Measurements from ENCODE around the gene ARHGAP6.

The ARHGAP6 gene

DNA sequence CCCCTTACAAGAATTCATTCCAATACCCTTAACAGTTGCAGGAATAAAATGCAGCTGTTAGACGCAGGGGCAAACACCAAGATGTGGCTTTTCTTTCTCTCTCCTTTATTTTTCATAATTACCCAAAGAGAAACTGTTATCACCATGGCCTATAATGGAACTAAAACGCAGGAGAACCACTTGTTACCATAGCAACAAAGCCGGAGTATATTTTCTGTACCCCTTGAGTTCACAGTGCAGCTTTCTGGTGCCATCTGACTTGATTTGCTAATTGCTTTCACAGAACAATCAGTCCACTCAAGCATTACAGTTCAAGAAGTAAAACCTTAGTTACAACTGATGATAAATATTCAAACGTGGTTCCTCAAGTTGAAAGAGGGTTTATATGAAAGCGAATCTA is 214.6 kb downstream of the ARHGAP6 start:
- Histone ChIP-seq H3K4me3 (replicated peaks; ENCODE audit: insufficient read depth, low read length) (no peak overlapping the region), H3K27me3 (ENCODE audit: insufficient read depth, poor library complexity, severe bottlenecking) (no peaks in the 10 kb centered on the region), H3K27ac (replicated peaks) (no peak overlapping the region)
- TF ChIP-seq, protein P1, sequence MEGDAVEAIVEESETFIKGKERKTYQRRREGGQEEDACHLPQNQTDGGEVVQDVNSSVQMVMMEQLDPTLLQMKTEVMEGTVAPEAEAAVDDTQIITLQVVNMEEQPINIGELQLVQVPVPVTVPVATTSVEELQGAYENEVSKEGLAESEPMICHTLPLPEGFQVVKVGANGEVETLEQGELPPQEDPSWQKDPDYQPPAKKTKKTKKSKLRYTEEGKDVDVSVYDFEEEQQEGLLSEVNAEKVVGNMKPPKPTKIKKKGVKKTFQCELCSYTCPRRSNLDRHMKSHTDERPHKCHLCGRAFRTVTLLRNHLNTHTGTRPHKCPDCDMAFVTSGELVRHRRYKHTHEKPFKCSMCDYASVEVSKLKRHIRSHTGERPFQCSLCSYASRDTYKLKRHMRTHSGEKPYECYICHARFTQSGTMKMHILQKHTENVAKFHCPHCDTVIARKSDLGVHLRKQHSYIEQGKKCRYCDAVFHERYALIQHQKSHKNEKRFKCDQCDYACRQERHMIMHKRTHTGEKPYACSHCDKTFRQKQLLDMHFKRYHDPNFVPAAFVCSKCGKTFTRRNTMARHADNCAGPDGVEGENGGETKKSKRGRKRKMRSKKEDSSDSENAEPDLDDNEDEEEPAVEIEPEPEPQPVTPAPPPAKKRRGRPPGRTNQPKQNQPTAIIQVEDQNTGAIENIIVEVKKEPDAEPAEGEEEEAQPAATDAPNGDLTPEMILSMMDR (IDR thresholded peaks at IDR 0.05; ENCODE audit: insufficient read depth, low read length), result no peak
- TF ChIP-seq GABPA (IDR thresholded peaks at IDR 0.05; ENCODE audit: low read depth) (no peak), REST (IDR thresholded peaks at IDR 0.05; ENCODE audit: insufficient replicate concordance, low read depth) (no peak), POLR2AphosphoS5 (IDR thresholded peaks at IDR 0.05; ENCODE audit: low read depth) (no peak), SPI1 (IDR thresholded peaks at IDR 0.05; ENCODE audit: borderline replicate concordance, low read depth) (no peak)
- DNase-seq (ENCODE audit: low read depth in 1 of 2, low spot score in 1 of 2), result no peak

GRCh38 chrX:11450354-11450753 is 215.4 kb downstream of the ARHGAP6 start:
- Histone ChIP-seq H3K27ac (replicated peaks) (no peak overlapping the region), H3K4me3 (replicated peaks; ENCODE audit: insufficient read depth, low read length) (no peak overlapping the region), H3K27me3 (ENCODE audit: insufficient read depth, poor library complexity, severe bottlenecking) (no peaks in the 10 kb centered on the region)
- no peak for DNase-seq (ENCODE audit: low read depth in 1 of 2, low spot score in 1 of 2)
- no peak for TF ChIP-seq REST (IDR thresholded peaks at IDR 0.05; ENCODE audit: insufficient replicate concordance, low read depth)
- no peak for TF ChIP-seq GABPA (IDR thresholded peaks at IDR 0.05; ENCODE audit: low read depth)
- no peak for TF ChIP-seq SPI1 (IDR thresholded peaks at IDR 0.05; ENCODE audit: borderline replicate concordance, low read depth)
- TF ChIP-seq, protein P1 (IDR thresholded peaks at IDR 0.05; ENCODE audit: insufficient read depth, low read length), result no peak
- TF ChIP-seq POLR2AphosphoS5 (IDR thresholded peaks at IDR 0.05; ENCODE audit: low read depth), result no peak

DNA sequence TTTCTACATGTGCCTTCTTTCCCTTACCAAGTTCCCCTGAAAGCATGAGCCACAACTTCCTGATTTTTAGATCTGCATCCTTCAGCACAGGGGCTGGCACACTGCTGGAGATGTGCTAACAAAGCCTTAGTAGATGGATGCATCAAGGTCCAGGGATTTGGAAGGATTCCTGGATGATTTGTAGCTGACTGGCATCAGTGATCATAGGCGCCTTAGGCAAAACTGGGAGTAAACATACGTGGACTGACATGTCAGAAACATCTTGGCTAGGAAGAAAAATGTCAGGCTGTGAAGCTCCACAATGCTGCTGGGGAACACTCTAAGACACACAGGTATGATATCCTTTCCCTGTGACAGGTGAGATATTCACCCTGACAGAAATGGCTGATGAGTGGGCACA is 216.1 kb downstream of the ARHGAP6 start:
- DNase-seq (ENCODE audit: low read depth in 1 of 2, low spot score in 1 of 2), result no peak
- H3K4me3 ChIP-seq (replicated peaks; ENCODE audit: insufficient read depth, low read length), result no peak overlapping the region
- no peaks in the 10 kb centered on the region for H3K27me3 ChIP-seq (ENCODE audit: insufficient read depth, poor library complexity, severe bottlenecking)
- TF ChIP-seq REST (IDR thresholded peaks at IDR 0.05; ENCODE audit: insufficient replicate concordance, low read depth) (no peak), SPI1 (IDR thresholded peaks at IDR 0.05; ENCODE audit: borderline replicate concordance, low read depth) (no peak), GABPA (IDR thresholded peaks at IDR 0.05; ENCODE audit: low read depth) (no peak), POLR2AphosphoS5 (IDR thresholded peaks at IDR 0.05; ENCODE audit: low read depth) (no peak)
- TF ChIP-seq, protein P1 (IDR thresholded peaks at IDR 0.05; ENCODE audit: insufficient read depth, low read length), result no peak
- H3K27ac ChIP-seq (replicated peaks), result no peak overlapping the region

All from HL-60 (cell line).